Upper lobe of left lung (tissue), 4 donors: Measurements from ENCODE around the gene PLA2G4D.

Experiments used
- CTCF ChIP-seq, 6 experiments: fragments of 450-650 bp in 4 of 6; fragments of 200-600 bp in 2 of 6; sonication (generic) in 2 of 6; IDR thresholded peaks; one replicate each; pipeline ENCODE4 v1.5.1; 2016 to 2019; ENCODE audit warnings: antibody characterized with exemption in 6 of 6
- POLR2A ChIP-seq, 4 donors: fragments of 450-650 bp; IDR thresholded peaks; one replicate each; pipeline ENCODE4 v1.5.1; 2016 to 2017; ENCODE audit warnings: antibody characterized with exemption in 4 of 4, mild to moderate bottlenecking in 2 of 4

DNA sequence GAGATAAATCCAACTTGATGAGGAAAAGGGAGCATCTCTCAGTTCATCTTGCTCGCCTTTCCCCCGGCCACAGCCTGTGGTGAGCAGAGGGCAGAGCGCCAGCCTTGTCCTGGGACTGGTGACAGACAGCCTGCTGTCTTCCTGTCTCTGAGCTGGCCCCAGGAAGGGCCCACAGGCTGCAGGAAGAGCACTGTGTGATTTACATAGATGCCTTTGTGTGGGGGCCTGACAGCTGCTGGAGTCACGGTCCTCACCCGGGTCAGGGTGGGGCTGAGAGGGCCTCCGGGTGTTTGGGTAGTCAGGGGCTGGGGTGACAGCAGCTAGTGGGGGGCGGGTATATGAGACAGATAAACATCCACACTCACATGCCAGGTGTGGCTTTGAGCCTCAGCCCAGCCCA, 29.3 kb downstream of the PLA2G4D start:
- TF ChIP-seq CTCF (IDR thresholded peaks at IDR 0.05) = no peak
- TF ChIP-seq POLR2A (IDR thresholded peaks at IDR 0.05) = no peak
